Stromal cell of bone marrow (primary cell): ENCODE data around the gene ROR1.

Experiments
- DNase-seq: peaks from one replicate; pipeline ENCODE4 v3.0.0-alpha.2; 2012; ENCODE audit warnings: low read depth

ROR1 gene

DNA sequence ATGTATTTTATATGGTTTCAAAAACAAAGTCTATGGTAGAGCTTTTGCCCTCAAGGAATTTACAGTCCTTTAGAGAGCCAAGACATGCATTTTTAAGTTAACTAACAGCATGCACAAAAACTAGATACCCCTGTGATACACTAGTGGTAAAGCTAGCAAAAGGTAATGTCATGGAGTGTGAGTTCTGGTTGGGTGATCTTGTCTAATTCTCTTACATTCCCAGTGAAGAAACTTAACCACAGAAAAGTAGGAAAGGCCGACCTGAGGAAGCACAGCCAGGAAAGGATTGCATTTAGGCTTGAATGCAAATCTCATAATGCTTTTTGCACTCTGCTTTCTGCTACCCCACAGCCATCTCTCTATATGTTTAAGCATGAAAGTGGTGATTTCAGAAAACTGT is 202.2 kb downstream of the ROR1 start:
- no peak for DNase-seq

GRCh38 chr1:63977466-63977865 is 203.6 kb downstream of the ROR1 start:
- DNase-seq, result no peak

GRCh38 chr1:63980740-63981407 is 207.1 kb downstream of the ROR1 start:
- DNase-seq, result no peak

DNA sequence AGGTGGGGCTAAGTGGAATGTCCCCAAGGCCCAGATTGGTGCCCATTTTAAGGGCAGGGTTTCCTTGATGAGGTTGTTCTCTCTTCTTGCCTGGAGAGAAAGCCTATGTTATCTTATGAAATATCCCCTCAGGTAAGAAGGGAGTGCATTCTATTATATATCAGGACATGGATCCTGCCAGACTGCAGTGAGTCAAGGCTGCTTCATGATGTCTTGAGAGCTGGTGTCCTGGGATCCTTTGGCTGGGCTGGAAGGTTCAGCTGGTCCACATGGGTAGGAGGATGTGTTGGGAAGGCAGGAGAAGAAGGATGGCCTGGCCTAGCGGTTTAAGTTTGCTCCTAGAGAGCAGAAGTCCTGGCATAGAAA is 207.6 kb downstream of the ROR1 start:
- no peak for DNase-seq

DNA sequence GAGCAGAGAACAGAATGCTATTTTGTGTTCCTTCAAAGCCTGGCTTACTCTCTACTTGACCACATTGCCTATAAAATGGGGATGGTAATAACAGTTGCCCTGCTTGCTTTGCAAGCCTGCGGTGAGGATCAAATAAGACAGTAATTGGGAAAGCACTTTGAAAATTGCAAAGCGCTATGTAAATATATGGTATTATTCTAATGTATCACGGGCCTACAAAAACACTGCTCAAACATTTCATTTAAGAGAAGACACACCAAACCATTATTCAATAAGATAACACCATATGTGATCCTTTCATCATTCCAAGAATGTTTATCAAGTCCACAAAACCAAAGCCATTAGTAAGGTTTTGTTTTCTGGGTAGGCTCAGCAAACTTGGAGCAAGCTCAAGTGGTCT is 208.4 kb downstream of the ROR1 start:
- DNase-seq, result no peak

- no peak for DNase-seq
These were observed 209.8 kb downstream of the ROR1 start for GRCh38 chr1:63983391-63984256.

- no peak for DNase-seq
These were observed 210.6 kb downstream of the ROR1 start for GRCh38 chr1:63984257-63984929.

DNA sequence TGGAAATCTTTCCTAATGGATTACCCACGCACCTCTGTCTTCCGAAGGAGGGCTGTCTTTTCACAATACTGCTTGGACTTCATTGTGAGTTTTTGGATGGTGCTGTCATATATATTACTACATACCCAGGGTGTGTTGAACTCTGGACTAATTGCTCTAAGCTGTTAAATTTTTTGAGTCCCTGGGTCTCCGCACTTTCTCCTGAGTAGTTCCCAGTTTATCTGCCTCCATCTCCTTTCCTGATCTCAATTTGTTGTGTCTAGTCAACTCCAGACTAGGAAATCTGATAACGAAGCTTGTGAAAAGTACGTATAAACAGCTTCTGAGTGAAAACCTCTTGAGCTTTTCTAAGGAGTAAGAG is 211.1 kb downstream of the ROR1 start:
- no peak for DNase-seq

GRCh38 chr1:63987014-63987627 is 213.3 kb downstream of the ROR1 start:
- no peak for DNase-seq

DNA sequence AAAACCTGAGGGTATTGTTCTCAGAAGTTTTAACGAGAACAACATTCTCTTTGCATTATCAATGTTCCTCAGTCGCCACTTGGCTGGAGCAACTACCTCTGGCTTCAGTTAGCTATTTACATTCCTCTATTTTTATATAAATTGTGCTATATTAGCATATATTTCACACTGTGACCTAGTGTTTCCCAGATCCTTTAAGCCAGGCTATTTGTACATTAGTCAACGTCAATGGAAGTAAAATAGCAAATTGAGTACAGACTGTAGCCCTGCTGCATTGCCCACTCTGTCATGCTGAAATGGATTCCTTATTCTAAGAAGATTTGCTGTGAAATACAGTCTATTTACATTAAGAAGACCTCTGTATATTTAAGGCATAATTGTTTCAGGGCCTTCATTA is 213.8 kb downstream of the ROR1 start:
- no peak for DNase-seq

- no peak for DNase-seq
These were observed 215.1 kb downstream of the ROR1 start for GRCh38 chr1:63988941-63989340.

- no peak for DNase-seq
These were observed 217.9 kb downstream of the ROR1 start for GRCh38 chr1:63991685-63992084.

DNA sequence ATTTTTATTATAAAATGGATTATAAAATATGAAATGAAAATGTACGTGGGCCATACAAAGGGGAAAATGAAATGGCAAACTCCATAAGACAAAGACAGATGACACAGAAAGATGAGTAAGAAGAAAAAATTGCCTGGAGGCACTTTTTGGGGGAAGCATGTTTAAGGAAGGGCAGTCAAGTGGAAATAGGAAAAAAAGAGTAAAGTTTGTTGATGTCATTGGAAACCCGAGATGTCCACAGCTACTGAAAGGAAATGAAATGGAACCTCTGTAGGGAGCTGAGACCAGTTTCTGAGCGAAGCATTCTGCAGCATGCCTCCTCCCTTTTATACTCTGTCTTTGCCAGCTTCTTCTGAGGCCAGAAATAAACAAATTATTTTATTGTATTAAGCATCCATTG is 226.2 kb downstream of the ROR1 start:
- peak; percentile 51 for DNase-seq

DNA sequence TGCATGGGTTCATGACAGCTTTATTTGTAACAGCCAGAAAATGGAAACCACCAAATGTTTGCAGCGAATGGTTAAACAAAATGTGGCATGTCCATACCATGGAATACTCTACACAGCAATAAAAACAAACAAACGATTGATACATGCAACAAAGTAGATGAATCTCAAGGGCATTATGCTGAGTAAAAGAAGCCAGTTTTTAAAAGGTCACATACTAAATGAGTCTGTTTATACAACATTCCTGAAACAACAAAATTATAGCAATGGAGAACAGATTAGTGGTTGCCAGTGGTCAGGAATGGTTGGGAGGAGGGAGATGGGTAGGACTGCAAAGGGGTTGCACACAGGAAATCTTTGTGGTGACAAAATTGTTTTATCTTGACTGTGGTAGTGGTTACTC is 227.2 kb downstream of the ROR1 start:
- DNase-seq, result no peak

- DNase-seq, result no peak
These were observed 230.7 kb downstream of the ROR1 start for GRCh38 chr1:64004451-64005025.

GRCh38 chr1:64005801-64006200 is 232.0 kb downstream of the ROR1 start:
- DNase-seq, result no peak

DNA sequence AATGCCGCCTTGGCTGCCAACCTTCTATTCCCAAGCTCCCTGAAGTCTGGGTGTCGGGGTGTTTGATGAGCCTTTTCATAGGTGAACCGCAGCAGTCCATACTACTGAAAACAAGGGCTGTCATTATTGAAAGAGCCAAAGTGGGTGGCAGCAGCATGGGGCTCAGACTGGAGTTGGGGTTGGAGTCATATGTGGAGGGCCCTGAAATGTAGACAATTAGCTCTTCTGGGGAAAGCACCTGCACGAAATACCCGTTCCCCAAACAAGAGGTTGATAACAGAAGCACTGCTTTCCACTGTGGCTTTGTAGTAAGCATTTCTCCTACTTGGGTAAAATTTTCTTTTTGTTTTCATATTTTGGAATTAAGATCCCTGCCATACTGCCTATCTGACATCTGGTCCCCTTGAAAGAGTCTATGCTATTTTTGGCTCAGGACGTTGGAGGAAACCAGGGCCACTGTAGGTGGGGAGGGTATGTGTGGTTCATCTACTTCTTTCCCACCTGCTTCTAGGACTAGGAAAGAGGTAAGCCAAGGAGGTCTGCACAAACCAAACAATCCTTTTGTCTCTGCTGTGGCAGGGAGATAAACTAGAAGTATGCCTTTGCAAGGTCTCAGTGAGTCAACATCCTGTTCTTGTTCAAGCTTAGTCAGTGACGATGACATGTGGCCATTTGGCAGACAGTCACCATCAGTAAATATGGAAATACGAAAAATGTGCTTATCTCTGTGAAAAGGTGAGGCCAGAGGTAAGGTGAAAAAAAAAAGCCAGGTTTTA is 232.6 kb downstream of the ROR1 start:
- no peak for DNase-seq

- DNase-seq, result no peak
These were observed 236.5 kb downstream of the ROR1 start for GRCh38 chr1:64010316-64010715.

- no peak for DNase-seq
These were observed 239.6 kb downstream of the ROR1 start for GRCh38 chr1:64013395-64013794.

DNA sequence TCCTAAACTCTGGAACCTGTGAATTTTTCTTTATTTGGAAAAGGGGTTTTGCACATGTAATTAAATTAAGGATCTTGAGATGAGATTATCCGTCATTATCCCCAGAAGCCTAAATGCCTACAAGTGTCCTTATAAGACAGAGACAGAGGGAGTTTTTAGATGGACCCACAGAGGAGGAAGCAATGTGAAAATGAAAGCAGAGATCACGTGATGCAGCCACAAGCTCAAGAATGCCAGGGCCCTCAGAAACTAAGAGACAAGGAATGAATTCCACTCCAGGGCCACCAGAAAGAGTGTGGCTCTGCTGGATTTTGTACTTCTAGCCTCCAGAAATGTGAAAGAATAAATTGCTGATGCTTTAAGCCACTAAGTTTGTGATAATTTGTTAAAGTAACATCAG is 246.0 kb downstream of the ROR1 start:
- peak; percentile 62 for DNase-seq

DNA sequence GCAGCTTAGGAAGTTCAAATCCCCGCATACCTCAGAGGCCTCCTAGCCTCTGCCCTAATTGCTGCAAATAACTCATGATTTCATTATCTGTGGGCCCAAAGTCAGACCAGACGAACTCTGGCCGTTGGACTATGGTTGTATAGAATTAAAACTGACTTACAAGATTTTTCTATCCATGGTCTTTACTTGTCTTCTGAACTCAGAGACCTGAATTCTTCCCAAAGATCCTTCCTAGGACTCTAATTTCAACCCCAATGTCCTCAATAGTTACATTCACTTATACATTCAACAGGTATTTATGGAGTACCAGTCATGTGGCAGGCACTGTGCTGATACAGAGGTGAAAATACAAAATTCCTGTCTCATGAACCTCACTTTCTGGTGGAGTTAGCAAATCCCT is 247.2 kb downstream of the ROR1 start:
- no peak for DNase-seq

DNA sequence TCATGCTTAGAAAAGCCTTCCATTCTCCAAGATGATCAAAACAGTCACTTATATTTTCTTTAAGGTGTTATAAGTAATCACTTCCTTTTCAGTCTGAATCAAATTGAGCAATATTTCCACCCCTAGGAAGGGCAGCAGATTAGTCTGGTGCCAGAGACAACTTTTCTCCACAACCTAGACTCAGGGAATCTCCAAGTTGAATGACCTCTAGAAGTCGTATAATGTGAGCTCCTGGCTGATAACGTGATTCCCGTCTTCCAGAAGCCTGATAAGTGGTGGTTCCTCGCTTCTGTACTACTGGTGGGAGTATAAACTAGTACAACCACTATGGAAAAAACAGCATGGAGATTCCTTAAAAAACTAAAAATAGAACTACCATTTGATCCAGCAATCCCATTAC is 251.2 kb downstream of the ROR1 start:
- DNase-seq, result no peak
